Choroid plexus epithelial cell (primary cell): ENCODE data around the gene MACO1.
A peak's percentile ranks its signal among the peaks of the same experiment; 100 is the strongest.
"Not testable (repeated sequence)": the region's sequence is repeated elsewhere in the genome, so short reads cannot be mapped to it uniquely, and the experiment has no call there.

ENCODE experiments used
- DNase-seq: peaks from one replicate; pipeline ENCODE4 v3.0.0-alpha.2; 2010; ENCODE audit warnings: low read depth
- H3K4me3 ChIP-seq: 2 replicates; pipeline ENCODE4 v1.5.1; 2011; ENCODE audit warnings: low read depth, mild to moderate bottlenecking, control low read depth, low read length, moderate library complexity
- CTCF ChIP-seq: conservative IDR thresholded peaks from 2 replicates; pipeline ENCODE4 v1.5.1; 2011; ENCODE audit warnings: low read depth, mild to moderate bottlenecking, control low read depth, inconsistent platforms, low read length, moderate library complexity

Gene MACO1

GRCh38 chr1:25439287-25439686 is 8.6 kb downstream of the MACO1 start:
- DNase-seq, result no peak
- no peak for TF ChIP-seq CTCF
- H3K4me3 ChIP-seq, result no peak overlapping the region

GRCh38 chr1:25442178-25442577 is 11.5 kb downstream of the MACO1 start:
- no peak overlapping the region for H3K4me3 ChIP-seq
- TF ChIP-seq CTCF, result no peak
- peak; percentile 30 for DNase-seq

- no peak for DNase-seq
- no peak overlapping the region for H3K4me3 ChIP-seq
- TF ChIP-seq CTCF, result no peak
Measured at GRCh38 chr1:25443030-25443699, 12.5 kb downstream of the MACO1 start.

GRCh38 chr1:25444604-25445003 is 13.9 kb downstream of the MACO1 start:
- DNase-seq, H3K4me3 ChIP-seq: not testable (repeated sequence)

GRCh38 chr1:25445993-25446538 is 15.4 kb downstream of the MACO1 start:
- no peak for TF ChIP-seq CTCF
- peak; percentile 22 for DNase-seq
- H3K4me3 ChIP-seq, result no peak overlapping the region

GRCh38 chr1:25447547-25447946 is 16.9 kb downstream of the MACO1 start:
- no peak for TF ChIP-seq CTCF
- H3K4me3 ChIP-seq, result no peak overlapping the region
- DNase-seq, result no peak

- DNase-seq, result no peak
- no peak for TF ChIP-seq CTCF
- H3K4me3 ChIP-seq, result no peak overlapping the region
Measured at GRCh38 chr1:25450891-25451290, 20.2 kb downstream of the MACO1 start.
